ENCODE results near the gene TEX29.

Gene TEX29

DNA sequence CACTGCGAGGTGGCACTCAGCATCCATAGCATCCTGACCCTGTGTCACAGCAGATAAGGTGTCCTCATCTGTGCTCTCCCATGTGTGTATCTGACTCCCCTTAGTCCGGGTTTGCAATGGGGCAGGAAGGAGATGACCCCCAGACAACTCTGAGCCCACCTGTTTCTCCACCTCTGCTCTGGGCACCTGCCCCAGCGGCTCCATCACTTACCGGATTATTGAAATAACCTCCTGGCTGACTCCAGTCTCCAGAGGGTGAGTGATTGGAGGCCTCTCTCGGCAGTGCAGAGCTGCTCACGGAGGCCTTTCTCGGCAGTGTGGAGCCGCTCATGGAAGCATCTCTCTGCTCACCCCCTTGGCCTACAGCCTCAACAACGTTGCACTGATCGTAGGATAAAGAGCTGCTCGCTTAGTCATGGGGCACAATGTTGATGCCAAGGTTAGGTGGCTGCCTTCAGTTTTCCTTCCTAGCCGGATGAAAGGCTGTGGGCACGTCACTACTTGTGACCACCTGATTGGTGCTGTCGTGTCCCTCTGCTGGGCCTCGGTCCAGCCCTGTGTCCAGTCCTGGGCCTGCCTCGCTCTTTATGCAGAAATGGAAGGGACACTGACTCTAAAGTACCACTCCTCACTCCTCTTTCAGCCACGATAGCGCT is 67.6 kb downstream of the TEX29 start:
- Histone ChIP-seq H3K4me2 (ENCODE audit: low read depth, low read length) (no peak overlapping the region), H3K4me1 (ENCODE audit: low read length) (no peaks in the 10 kb centered on the region), H3K36me3 (replicated peaks; ENCODE audit: insufficient read depth, low read length) (peaks cover 3% of the 10 kb centered on the region; the same call in 1 of the 2 replicates), H3K79me2 (ENCODE audit: low read length) (peaks cover 94% of the 10 kb centered on the region), H4K20me1 (ENCODE audit: insufficient read depth, low read length) (peaks cover 9% of the 10 kb centered on the region), H3F3A (ENCODE audit: insufficient read depth, low read length) (no peaks in the 10 kb centered on the region), H3K27me3 (replicated peaks; ENCODE audit: insufficient read depth, low read length) (no peaks in the 10 kb centered on the region), H3K9me3 (replicated peaks; ENCODE audit: insufficient read depth, low read length) (no peaks in the 10 kb centered on the region), H3K9me2 (replicated peaks; ENCODE audit: insufficient read depth, low read length) (no peaks in the 10 kb centered on the region), H2AFZ (ENCODE audit: low read length) (no peak overlapping the region), H3K27ac (ENCODE audit: low read length) (no peak overlapping the region), H3K9ac (ENCODE audit: low read length) (no peak overlapping the region), H3K4me3 (ENCODE audit: low read length) (no peak overlapping the region)
- DNase-seq: no peak
- TF ChIP-seq, protein P1, sequence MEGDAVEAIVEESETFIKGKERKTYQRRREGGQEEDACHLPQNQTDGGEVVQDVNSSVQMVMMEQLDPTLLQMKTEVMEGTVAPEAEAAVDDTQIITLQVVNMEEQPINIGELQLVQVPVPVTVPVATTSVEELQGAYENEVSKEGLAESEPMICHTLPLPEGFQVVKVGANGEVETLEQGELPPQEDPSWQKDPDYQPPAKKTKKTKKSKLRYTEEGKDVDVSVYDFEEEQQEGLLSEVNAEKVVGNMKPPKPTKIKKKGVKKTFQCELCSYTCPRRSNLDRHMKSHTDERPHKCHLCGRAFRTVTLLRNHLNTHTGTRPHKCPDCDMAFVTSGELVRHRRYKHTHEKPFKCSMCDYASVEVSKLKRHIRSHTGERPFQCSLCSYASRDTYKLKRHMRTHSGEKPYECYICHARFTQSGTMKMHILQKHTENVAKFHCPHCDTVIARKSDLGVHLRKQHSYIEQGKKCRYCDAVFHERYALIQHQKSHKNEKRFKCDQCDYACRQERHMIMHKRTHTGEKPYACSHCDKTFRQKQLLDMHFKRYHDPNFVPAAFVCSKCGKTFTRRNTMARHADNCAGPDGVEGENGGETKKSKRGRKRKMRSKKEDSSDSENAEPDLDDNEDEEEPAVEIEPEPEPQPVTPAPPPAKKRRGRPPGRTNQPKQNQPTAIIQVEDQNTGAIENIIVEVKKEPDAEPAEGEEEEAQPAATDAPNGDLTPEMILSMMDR (IDR thresholded peaks at IDR 0.05; ENCODE audit: low read length): no peak
- TF ChIP-seq EZH2 (optimal IDR thresholded peaks at IDR 0.05; ENCODE audit: low read depth, low read length) (no peak), EZH2phosphoT487 (IDR thresholded peaks at IDR 0.05; ENCODE audit: low read length) (no peak)

- H3K79me2 ChIP-seq (ENCODE audit: low read length): peaks cover 92% of the 10 kb centered on the region
- no peak overlapping the region for H3K27ac ChIP-seq (ENCODE audit: low read length)
- H3K4me1 ChIP-seq (ENCODE audit: low read length): no peaks in the 10 kb centered on the region
- H3K4me3 ChIP-seq (ENCODE audit: low read length): no peak overlapping the region
- H3K4me2 ChIP-seq (ENCODE audit: low read depth, low read length): no peak overlapping the region
- no peak overlapping the region for H3K9ac ChIP-seq (ENCODE audit: low read length)
- no peaks in the 10 kb centered on the region for H3F3A ChIP-seq (ENCODE audit: insufficient read depth, low read length)
- TF ChIP-seq, protein P1 (IDR thresholded peaks at IDR 0.05; ENCODE audit: low read length): no peak
- TF ChIP-seq EZH2 (optimal IDR thresholded peaks at IDR 0.05; ENCODE audit: low read depth, low read length): no peak
- TF ChIP-seq EZH2phosphoT487 (IDR thresholded peaks at IDR 0.05; ENCODE audit: low read length): no peak
- no peak overlapping the region for H2AFZ ChIP-seq (ENCODE audit: low read length)
- H3K9me2 ChIP-seq (replicated peaks; ENCODE audit: insufficient read depth, low read length): no peaks in the 10 kb centered on the region
- H4K20me1 ChIP-seq (ENCODE audit: insufficient read depth, low read length): peaks cover 5% of the 10 kb centered on the region
- DNase-seq: no peak
- no peaks in the 10 kb centered on the region for H3K9me3 ChIP-seq (replicated peaks; ENCODE audit: insufficient read depth, low read length)
- H3K27me3 ChIP-seq (replicated peaks; ENCODE audit: insufficient read depth, low read length): no peaks in the 10 kb centered on the region
- peaks cover 3% of the 10 kb centered on the region; the same call in 1 of the 2 replicates for H3K36me3 ChIP-seq (replicated peaks; ENCODE audit: insufficient read depth, low read length)
Observed at GRCh38 chr13:111388851-111389500, 68.5 kb downstream of the TEX29 start.

GRCh38 chr13:111389621-111390521 is 69.4 kb downstream of the TEX29 start:
- TF ChIP-seq EZH2 (optimal IDR thresholded peaks at IDR 0.05; ENCODE audit: low read depth, low read length) (no peak), EZH2phosphoT487 (IDR thresholded peaks at IDR 0.05; ENCODE audit: low read length) (no peak)
- TF ChIP-seq, protein P1 (IDR thresholded peaks at IDR 0.05; ENCODE audit: low read length): no peak
- H3K79me2 ChIP-seq (ENCODE audit: low read length): peaks cover 92% of the 10 kb centered on the region

More at GRCh38 chr13:111389621-111390521, 69.4 kb downstream of the TEX29 start:
- Histone ChIP-seq H3F3A (ENCODE audit: insufficient read depth, low read length) (no peaks in the 10 kb centered on the region), H2AFZ (ENCODE audit: low read length) (no peak overlapping the region), H3K27me3 (replicated peaks; ENCODE audit: insufficient read depth, low read length) (no peaks in the 10 kb centered on the region), H4K20me1 (ENCODE audit: insufficient read depth, low read length) (no peaks in the 10 kb centered on the region), H3K27ac (ENCODE audit: low read length) (no peak overlapping the region), H3K4me3 (ENCODE audit: low read length) (no peak overlapping the region), H3K9me2 (replicated peaks; ENCODE audit: insufficient read depth, low read length) (no peaks in the 10 kb centered on the region), H3K36me3 (replicated peaks; ENCODE audit: insufficient read depth, low read length) (peaks cover 3% of the 10 kb centered on the region; the same call in 1 of the 2 replicates), H3K9me3 (replicated peaks; ENCODE audit: insufficient read depth, low read length) (no peaks in the 10 kb centered on the region), H3K4me1 (ENCODE audit: low read length) (no peaks in the 10 kb centered on the region), H3K9ac (ENCODE audit: low read length) (no peak overlapping the region), H3K4me2 (ENCODE audit: low read depth, low read length) (no peak overlapping the region)
- DNase-seq: no peak

All from MM.1S (cell line).